Stimulated activated CD8-positive, alpha-beta memory T cell treated with anti-CD3 and anti-CD28 coated beads, Interleukin-12 subunit alpha, Interleukin-12 subunit beta, amount 100 ng/mL, for 24 hours (primary cell): ENCODE data around the gene RPN1.
"Not testable (repeated sequence)": the region's sequence is repeated elsewhere in the genome, so short reads cannot be mapped to it uniquely, and the experiment has no call there.

ENCODE experiments used
- DNase-seq: peaks from one replicate; pipeline ENCODE4 v3.0.0-alpha.2; 2020; ENCODE audit errors: extremely low read depth

RPN1 gene

DNA sequence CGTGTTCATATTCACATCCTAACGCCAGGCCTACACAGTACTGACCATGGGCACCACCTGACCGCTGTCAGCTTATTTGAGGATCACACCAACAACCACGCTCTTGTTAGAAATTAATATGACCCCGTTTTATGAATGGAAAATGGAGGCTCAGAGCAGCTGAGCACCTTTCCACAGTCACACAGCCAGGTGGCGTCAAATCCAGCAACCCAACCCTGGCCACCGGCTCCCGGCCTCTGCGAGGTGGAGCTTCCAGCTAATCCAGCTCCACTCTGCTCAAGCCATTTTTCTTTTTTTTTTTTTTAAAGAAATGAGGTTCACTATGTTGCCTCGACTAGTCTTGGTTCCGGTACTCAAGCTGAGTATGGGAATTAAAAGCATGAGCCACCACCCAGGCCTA is 41.3 kb downstream of the RPN1 start:
- DNase-seq, result no peak

GRCh38 chr3:128607710-128608048 is 42.9 kb downstream of the RPN1 start:
- no peak for DNase-seq

DNA sequence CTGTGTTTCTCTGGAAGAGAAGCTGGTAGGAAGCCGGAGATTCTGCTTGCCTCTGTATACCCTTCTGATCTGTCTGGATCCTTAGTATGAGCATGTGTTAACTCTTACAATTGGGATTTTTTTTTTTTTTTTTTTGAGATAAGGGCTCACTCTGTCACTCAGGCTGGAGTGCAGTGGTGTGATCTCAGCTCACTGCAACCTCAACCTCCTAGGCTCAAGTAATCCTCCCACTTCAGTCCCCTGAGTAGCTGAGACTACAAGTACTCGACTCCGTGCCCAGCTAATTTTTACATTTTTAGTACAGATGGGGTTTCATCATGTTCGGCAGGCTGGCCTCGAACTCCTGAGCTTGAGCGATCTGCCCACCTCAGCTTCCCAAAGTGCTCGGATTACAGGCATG is 44.5 kb downstream of the RPN1 start:
- DNase-seq, result no peak

DNA sequence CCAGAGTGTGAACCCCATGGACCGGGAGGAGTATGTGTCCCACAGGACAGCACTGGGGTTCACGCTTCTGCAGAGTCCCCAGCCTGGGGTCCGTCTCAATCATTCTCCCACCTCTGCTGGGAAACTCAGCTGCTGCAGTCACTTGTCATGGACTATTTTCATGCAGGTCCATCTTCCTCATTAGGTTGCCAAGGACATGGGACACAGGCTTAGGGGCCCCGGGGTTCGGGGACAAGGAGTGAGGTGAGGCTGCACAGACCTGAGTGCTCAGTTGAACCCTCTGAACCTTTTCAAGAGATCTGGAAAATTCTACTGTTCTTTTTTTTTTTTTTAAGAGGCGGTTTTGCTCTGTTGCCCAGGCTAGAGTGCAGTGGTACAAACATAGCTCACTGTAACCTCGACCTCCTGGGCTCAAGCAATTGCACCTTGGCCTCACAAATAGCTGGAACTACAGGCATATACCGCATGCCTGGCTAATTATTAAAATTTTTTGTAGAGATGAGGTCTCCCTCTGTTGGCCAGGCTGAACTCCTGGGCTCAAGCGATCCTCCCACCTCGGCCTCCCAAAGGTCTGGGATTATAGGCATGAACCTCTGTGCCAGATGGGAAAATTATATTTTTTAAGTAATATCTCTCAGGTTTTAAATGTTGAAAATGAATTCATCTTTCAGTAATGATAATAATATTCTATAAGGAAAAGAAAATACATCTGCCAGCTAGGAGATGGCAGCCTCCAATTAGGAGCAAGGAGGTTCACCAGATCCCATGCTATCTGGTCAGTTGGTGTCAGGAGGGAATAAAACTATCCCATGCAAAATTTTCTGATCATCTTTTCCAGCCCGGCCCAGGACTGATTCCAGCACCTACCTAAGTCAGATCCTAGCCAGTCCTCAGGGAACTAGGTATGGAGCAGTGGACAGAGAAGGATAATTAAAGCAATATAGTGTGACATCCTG is 45.2 kb downstream of the RPN1 start:
- DNase-seq, result no peak

DNA sequence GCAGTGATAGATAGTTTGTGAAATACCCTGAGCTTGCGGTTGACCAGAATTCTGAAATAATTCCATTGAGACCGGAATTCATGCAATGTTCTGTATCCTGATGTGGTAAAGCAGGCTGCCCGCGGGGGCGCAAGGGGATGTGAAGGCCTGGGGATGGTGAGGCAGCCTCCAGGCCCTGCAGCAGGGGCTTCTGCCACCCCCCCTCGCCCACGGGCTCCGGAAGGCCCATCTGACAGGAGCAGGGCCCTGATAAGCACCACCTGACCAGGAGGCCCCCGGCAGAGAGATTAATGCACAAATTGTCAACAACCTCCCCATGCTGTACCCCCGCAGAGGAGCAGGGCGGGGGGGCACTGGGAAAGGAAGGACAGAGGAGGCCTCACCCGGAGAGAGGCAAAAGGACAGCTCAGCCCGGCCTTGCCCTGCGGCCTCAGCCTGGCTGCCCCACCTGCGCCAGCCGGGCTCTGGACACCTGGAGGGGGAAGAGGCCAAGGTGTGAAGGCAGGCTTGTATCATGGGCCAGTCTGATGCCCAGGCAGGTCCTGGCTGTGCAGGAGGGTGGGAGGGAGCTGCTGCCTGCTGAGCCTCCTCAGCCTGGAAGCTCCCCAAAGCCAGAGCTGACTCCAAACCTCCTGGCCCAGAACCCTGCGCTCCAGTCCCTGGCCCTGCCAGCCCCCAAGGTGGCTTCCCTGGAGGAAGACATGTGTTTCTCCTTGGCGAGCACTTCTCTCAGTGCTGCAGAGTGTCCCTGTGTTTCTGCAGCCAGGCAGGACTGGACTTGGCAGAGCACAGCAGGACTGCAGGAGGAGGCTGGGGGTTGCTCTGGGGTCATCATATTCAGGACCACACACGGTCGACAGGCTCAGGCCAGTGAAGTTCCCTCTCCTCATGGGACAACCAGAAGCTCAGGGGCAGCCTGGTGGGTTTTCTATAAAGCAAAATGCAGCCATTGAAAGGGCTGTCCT is 46.5 kb downstream of the RPN1 start:
- DNase-seq, result no peak

DNA sequence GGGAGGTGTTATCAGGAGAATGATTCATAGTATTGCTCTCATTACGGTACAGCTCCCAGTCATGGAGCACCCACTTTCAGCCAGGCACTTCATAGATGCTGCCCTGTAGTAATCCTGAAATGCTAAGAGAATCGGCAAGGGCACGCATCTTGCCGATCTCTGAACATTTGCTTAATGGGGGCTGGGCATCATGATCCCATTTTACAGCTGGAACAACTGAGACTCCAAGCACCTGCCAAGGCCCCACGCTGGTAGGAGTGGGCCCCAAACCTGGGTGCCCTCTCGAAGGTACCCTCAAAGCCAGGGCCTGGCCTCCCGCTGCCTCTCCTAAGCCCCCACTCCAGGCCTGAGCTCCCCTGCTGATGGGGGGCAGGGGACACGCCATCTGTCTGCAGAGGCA is 47.3 kb downstream of the RPN1 start:
- no peak for DNase-seq

DNA sequence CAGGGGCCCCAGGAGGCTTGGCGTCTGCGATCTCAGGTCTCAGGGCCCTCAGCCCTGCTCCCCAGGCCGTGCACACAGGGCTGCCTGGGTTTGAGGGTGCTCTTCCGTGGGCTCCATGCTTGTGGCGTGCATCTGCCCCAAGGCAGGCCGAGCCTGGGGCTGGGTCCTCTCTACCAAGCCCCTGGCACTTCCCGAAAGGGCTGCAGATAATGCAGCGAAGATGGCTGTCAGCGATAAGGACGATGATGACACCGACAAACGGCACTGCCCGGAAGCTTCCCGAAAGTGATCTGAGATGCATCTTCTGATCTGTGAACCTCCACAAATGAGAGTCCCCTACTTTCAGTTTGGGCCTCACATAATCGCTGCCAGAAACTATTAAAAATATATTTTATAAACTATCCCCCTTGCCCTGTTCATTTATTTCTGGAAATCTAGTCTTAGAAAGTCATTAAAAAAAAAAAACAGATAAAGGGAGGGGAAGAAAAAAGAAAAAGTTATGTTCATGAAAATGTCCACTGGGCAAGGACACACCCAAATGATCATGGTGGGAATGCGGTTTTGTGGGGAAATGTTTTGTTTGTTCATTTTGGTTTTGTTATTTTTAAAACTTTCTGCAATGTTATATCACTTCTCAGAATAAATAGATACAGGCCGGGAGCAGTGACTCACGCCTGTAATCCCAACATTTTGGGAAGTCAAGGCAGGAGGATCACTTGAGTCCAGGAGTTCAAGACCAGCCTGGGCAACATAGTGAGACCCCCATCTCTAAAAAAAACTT is 51.5 kb downstream of the RPN1 start:
- no peak for DNase-seq

DNA sequence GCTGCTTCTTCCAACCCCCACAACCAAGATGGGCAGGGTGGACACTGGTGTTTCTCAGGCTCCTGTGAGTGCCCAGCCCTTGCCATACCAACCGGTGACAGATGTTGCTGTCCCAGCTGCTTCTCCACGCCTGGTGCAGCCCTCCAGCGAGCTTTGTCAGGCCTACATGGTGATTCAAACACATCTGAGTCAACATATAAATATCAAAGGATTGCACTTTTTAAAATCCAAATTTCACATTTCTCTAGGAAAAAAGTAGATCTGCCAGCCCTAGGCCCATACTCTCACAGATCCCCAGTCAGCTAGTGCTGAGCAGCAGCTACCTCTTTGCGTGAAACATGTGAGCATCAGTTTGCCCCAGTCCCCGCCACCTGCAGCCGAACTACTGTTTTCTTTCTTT is 52.7 kb downstream of the RPN1 start:
- no peak for DNase-seq

- DNase-seq, result no peak
These were observed 57.8 kb downstream of the RPN1 start for GRCh38 chr3:128592864-128593263.

GRCh38 chr3:128591738-128592426 is 58.7 kb downstream of the RPN1 start:
- no peak for DNase-seq

DNA sequence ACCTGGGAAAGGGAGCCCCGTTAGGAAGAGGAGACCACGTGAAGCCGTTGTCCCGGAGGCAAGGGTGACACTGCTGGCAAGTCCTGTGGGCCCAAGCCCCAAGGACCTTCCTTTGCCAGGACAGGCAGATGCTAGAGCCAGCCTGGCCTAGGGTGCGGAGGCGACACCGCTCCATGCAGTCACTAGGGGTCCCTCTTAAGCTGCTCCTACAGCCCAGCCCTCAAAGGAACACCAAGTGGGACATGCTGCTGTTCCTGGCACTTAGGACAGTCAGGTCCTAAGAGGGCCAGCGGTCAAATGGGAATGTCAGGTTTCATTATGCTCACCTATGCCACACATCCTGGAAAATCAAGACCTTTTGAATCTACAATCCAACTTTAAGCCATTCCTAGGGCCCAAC is 59.7 kb downstream of the RPN1 start:
- DNase-seq, result no peak

- not testable (repeated sequence) for DNase-seq
These were observed 60.6 kb downstream of the RPN1 start for GRCh38 chr3:128589985-128590384.

DNA sequence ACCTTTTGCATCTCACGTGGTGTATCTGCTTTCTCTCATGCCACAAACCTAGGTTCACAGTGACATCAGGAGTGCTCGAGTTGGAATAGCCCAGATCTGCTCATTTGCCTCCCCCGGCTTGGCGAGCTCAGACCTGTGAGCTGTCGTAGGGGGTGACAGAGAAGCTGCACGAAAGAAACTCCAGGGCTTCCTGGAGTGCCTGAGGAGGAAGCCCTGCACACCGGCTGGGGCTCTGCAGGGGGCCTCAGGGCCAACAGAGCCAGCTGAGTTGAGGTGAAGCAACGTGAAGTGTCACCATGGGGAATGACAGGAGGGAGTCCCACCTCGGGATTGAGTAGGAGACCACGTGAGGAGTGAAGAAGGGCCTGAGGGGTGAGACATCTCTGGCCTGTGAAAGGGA is 62.5 kb downstream of the RPN1 start:
- no peak for DNase-seq

- no peak for DNase-seq
These were observed 63.2 kb downstream of the RPN1 start for GRCh38 chr3:128587391-128587790.

GRCh38 chr3:128586932-128587331 is 63.7 kb downstream of the RPN1 start:
- not testable (repeated sequence) for DNase-seq

GRCh38 chr3:128586391-128586790 is 64.2 kb downstream of the RPN1 start:
- not testable (repeated sequence) for DNase-seq

- DNase-seq, result no peak
These were observed 64.6 kb downstream of the RPN1 start for GRCh38 chr3:128585974-128586373.

DNA sequence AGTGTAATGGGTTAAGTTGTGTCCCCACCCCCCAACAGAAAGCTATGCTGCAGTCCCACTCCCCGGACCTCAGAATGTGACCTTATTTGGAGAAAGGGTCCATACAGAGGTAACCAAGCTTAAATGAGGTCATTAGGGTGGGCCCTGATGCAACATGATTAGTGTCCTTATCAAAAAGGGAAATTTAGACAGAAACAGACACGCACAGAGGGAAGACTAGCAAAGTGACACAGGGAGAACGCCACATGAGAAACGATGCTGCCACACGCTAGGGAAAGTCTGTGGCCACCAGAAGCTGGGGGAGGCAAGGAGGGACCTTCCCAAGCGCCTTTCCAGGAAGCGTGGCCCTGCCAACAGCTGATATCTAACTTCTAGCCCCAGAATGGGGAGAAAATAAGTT is 65.4 kb downstream of the RPN1 start:
- no peak for DNase-seq

DNA sequence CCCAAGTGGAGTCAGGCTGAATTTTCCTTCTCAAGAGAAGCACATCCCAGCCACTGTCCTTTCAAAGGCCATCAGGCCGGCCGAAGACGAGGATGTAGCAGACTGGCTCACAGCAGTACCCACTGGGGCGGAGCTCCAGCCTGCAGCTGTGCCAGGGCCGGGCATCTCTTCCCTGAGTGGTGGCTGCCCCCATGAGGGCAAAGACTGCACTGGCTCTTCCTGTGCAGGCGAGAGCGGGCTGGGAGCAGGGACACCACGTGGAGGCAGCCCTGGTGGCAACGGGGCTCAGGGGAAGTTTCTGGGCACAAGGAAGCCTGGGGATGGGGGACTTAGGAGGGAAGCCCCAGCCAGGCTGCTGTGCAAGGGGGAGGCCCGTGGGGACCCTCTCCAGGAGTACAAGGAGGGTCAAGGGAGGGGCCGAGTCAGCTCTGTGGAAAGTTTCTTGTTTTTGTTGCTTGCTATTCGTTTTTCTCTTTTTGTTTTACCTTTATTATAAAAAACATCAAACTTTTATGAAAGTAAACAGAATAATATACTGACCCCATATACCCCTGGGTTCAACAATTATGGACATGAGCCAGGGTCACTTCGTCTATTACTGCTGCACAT is 66.1 kb downstream of the RPN1 start:
- DNase-seq, result no peak

DNA sequence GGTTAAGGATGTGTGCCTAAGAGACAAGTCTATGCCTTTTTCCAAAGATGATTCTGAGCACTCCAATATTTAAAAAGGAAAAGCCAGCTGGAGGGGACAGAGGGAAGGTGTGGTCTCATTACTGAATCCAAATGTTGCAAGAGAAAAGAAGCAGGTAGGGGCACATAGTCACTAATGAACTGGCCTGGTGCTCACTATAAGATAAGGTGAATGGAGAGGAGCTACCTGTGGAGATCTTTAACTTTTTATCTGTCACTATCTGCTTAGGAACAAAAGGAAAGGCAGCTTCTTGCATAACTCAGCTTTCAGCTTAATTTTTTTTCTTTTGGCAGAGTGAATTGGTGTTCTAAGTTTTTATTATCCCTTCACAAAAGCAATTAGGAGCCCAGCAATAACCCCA is 69.1 kb downstream of the RPN1 start:
- DNase-seq, result no peak

- DNase-seq, result no peak
These were observed 70.7 kb downstream of the RPN1 start for GRCh38 chr3:128579927-128580326.
